Duodenal mucosa (tissue), 2 donors: Measurements from ENCODE around the gene TMEM192.
"Not testable (repeated sequence)": the region's sequence is repeated elsewhere in the genome, so short reads cannot be mapped to it uniquely, and the experiment has no call there.

Source experiments
- H3K27ac ChIP-seq: one replicate; pipeline ENCODE4 v1.7.0; 2013; ENCODE audit warnings: low read depth, low read length
- H3K27me3 ChIP-seq, 2 donors: one replicate each; pipeline ENCODE4 v1.7.0; 2013; ENCODE audit warnings: low read length in 2 of 2, control low read depth in 1 of 2; ENCODE audit not compliant: insufficient read depth in 2 of 2, control insufficient read depth in 1 of 2
- H3K36me3 ChIP-seq, 2 donors: one replicate each; pipeline ENCODE4 v1.7.0; 2013; ENCODE audit warnings: low read length in 2 of 2, control low read depth in 1 of 2; ENCODE audit not compliant: insufficient read depth in 2 of 2, control insufficient read depth in 1 of 2
- H3K4me1 ChIP-seq, 2 donors: one replicate each; pipeline ENCODE4 v1.7.0; 2013; ENCODE audit warnings: low read length in 2 of 2, control low read depth in 1 of 2; ENCODE audit not compliant: insufficient read depth in 2 of 2, control insufficient read depth in 1 of 2
- H3K4me3 ChIP-seq, 2 donors: one replicate each; pipeline ENCODE4 v1.7.0; 2013; ENCODE audit warnings: low read length in 2 of 2, low read depth in 1 of 2
- H3K9ac ChIP-seq, 2 donors: one replicate each; pipeline ENCODE4 v1.7.0; 2013; ENCODE audit warnings: low read length in 2 of 2, low read depth in 1 of 2
- H3K9me3 ChIP-seq, 2 donors: one replicate each; pipeline ENCODE4 v1.7.0; 2013; ENCODE audit warnings: low read length in 2 of 2, control low read depth in 1 of 2; ENCODE audit not compliant: control insufficient read depth in 1 of 2

The TMEM192 gene

GRCh38 chr4:165096776-165097175, 15.9 kb downstream of the TMEM192 start:
- H3K27me3 ChIP-seq, result no peaks in the 10 kb centered on the region
- H3K9ac ChIP-seq, result no peak overlapping the region
- H3K9me3 ChIP-seq, result no peaks in the 10 kb centered on the region
- H3K36me3 ChIP-seq, result peaks cover 3 to 25% of the 10 kb centered on the region in 2 donors
- no peaks in the 10 kb centered on the region for H3K4me1 ChIP-seq
- H3K27ac ChIP-seq, result no peak overlapping the region
- H3K4me3 ChIP-seq, result no peak overlapping the region

- peaks cover 0 to 20% of the 10 kb centered on the region in 2 donors for H3K36me3 ChIP-seq
- H3K4me1 ChIP-seq, result no peaks in the 10 kb centered on the region
- no peaks in the 10 kb centered on the region for H3K9me3 ChIP-seq
- no peak overlapping the region for H3K27ac ChIP-seq
- H3K27me3 ChIP-seq, result no peaks in the 10 kb centered on the region
- H3K9ac ChIP-seq, result no peak overlapping the region
- no peak overlapping the region for H3K4me3 ChIP-seq
Observed at GRCh38 chr4:165095291-165095690, 17.4 kb downstream of the TMEM192 start.

GRCh38 chr4:165094873-165095272, 17.8 kb downstream of the TMEM192 start:
- no peaks in the 10 kb centered on the region for H3K27me3 ChIP-seq
- peaks cover 0 to 18% of the 10 kb centered on the region in 2 donors for H3K36me3 ChIP-seq
- no peak overlapping the region for H3K27ac ChIP-seq
- no peak overlapping the region for H3K4me3 ChIP-seq
- H3K9me3 ChIP-seq, result no peaks in the 10 kb centered on the region
- no peak overlapping the region for H3K9ac ChIP-seq
- no peaks in the 10 kb centered on the region for H3K4me1 ChIP-seq

DNA sequence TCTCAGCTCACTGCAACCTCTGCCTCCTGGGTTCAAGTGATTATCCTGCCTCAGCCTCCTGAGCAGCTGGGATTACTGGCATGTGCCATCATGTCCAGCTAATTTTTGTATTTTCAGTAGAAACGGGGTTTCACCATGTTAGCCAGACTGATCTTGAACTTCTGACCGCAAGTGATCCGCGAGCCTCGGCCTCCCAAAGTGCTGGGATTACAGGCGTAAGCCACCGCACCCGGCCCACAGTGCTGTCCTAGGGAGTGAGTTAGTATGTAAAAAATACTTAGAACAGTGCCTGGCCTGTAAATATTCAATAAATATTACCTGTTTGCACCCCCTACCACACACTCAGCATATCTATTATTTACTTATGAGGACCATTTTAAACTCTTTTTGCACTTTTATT, 20.5 kb downstream of the TMEM192 start:
- peaks cover 2 to 30% of the 10 kb centered on the region in 2 donors for H3K36me3 ChIP-seq
- not testable (repeated sequence) for H3K9ac ChIP-seq

GRCh38 chr4:165088366-165088765, 24.3 kb downstream of the TMEM192 start:
- Histone ChIP-seq H3K36me3 (peaks cover 5 to 35% of the 10 kb centered on the region in 2 donors), H3K9ac (no peak overlapping the region), H3K27ac (no peak overlapping the region), H3K9me3 (no peaks in the 10 kb centered on the region), H3K27me3 (no peaks in the 10 kb centered on the region), H3K4me3 (no peak overlapping the region), H3K4me1 (no peaks in the 10 kb centered on the region)

More for the DNA sequence above, 20.5 kb downstream of the TMEM192 start:
- not testable (repeated sequence) for H3K27ac ChIP-seq, H3K4me3 ChIP-seq, H3K9me3 ChIP-seq, H3K4me1 ChIP-seq, H3K27me3 ChIP-seq

DNA sequence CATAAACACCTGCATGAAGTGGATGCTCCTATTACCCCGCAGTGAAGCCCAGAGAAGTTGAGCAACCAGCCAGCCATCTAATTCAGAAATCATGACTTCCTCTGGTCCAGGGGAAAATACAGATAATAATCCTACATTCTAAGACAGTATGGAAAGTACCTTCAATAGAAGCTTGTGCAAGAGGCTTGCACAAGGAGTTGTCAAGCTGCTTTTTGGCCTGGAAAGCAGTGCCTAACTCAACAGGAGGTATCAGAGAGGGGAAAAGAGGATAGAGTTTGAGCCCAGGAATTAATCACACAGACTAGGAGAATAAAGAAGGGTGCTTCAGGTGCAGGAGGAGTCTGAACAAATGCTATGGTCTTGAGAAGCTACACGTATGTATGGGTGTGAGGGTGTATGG, 26.7 kb downstream of the TMEM192 start:
- Histone ChIP-seq H3K27ac (no peak overlapping the region), H3K36me3 (peaks cover 5 to 33% of the 10 kb centered on the region in 2 donors), H3K4me1 (no peaks in the 10 kb centered on the region), H3K27me3 (no peaks in the 10 kb centered on the region), H3K4me3 (no peak overlapping the region), H3K9ac (no peak overlapping the region), H3K9me3 (no peaks in the 10 kb centered on the region)

DNA sequence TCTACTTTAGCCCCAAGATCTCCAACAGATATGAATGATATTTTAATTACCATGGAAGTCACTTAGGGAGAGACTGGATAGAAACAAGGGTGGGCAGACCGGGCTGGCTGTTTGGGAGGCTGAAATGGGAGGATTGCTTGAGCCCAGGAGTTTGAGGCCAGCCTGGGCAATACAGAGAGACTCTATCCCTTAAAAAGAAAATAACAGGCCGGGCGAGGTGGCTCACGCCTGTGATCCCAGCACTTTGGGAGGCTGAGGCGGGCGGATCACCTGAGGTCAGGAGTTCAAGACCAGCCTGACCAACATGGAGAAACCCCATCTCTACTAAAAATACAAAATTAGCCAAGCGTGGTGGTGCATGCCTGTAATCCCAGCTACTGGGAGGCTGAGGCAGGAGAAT, 27.9 kb downstream of the TMEM192 start:
- not testable (repeated sequence) for H3K27ac ChIP-seq, H3K9me3 ChIP-seq, H3K9ac ChIP-seq, H3K4me1 ChIP-seq, H3K27me3 ChIP-seq, H3K4me3 ChIP-seq
- peaks cover 5 to 29% of the 10 kb centered on the region in 2 donors for H3K36me3 ChIP-seq

DNA sequence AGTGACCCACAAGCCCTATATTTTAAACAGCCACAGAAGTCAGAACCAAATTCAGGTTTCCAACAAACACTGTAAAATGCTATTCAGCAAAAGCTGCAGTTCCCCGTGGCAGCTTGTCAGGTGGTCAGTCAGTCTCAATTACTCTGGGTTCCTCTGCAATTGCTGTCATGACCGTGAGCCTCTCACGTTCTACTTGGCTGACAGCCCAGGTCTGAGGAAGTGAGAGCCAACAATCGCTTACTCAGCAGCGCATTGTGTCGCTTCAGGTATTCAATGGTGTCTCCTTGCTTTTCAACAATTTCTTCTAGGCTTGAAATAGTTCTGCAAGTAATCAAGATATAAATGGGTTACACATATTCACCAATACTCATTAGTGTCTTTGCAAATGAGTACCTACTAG, 33.2 kb downstream of the TMEM192 start:
- Histone ChIP-seq H3K27ac (no peak overlapping the region), H3K4me3 (no peak overlapping the region), H3K27me3 (no peaks in the 10 kb centered on the region), H3K4me1 (no peaks in the 10 kb centered on the region), H3K36me3 (peaks cover 4 to 9% of the 10 kb centered on the region in 2 donors), H3K9me3 (no peaks in the 10 kb centered on the region), H3K9ac (no peak overlapping the region)

DNA sequence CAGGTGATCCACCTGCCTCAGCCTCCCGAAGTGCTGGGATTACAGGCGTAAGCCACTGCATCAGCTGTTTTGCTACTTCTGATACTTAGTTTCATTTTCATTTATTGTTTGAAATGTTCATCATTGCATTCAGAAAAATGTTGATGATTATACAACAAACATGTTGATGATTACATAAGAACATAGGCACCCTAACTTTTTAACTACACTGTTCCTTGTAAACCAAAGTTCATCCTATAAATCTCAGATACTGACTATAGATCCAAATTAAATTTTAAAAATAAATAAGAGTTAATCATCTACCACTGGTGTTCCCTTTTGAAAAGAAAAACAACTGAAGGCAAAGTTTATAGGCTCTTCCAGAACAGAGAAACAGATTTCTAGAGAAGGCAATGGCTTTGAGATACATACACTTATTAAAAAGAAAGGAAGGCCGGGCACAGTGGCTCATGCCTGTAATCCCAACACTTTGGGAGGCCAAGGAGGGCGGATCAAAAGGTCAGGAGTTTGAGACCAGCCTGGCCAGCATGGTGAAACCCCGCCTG, 35.6 kb downstream of the TMEM192 start:
- no peak overlapping the region for H3K27ac ChIP-seq
- no peaks in the 10 kb centered on the region for H3K9me3 ChIP-seq
- no peaks in the 10 kb centered on the region for H3K27me3 ChIP-seq
- peaks cover 4 to 6% of the 10 kb centered on the region in 2 donors for H3K36me3 ChIP-seq
- no peaks in the 10 kb centered on the region for H3K4me1 ChIP-seq
- H3K4me3 ChIP-seq, result no peak overlapping the region
- no peak overlapping the region for H3K9ac ChIP-seq

DNA sequence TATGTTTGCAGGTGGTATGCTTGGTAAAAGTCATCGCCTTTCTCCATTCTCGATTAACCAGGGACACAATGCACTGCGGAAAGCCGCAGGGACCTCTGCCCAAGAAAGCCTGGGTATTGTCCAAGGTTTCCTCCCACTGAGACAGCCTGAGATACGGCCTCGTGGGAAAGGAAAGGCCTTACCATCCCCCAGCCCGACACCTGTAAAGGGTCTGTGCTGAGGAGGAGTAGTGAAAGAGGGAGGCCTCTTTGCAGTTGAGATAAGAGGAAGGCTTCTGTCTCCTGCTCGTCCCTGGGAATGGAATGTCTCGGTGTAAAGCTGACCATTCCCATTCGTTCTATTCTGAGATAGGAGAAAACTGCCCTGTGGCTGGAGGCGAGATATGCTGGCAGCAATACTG, 39.3 kb downstream of the TMEM192 start:
- not testable (repeated sequence) for H3K9ac ChIP-seq, H3K27ac ChIP-seq, H3K9me3 ChIP-seq, H3K4me1 ChIP-seq, H3K27me3 ChIP-seq, H3K36me3 ChIP-seq, H3K4me3 ChIP-seq

DNA sequence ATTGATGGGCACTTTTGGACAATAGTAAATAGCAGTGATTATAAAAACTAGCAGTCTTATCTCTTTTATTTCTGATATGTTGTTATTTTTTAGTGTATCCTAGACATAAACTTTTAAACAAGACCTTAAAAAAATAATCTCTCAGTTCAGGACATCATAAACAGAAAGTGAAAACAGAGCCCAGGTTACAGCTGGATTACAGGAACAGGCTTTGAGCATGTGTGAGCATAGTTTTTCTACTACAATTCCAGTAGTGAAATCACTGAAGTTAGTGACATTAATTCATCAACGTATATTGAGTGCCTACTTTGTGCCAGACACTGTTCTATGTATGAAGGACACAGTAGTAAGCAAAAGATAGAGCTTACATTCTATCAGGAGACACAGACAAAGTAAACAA, 42.1 kb downstream of the TMEM192 start:
- Histone ChIP-seq H3K27ac (no peak overlapping the region), H3K4me3 (no peak overlapping the region), H3K4me1 (no peaks in the 10 kb centered on the region), H3K36me3 (no peaks in the 10 kb centered on the region), H3K27me3 (no peaks in the 10 kb centered on the region), H3K9me3 (no peaks in the 10 kb centered on the region), H3K9ac (no peak overlapping the region)
